SIG-M5 (cell line): ENCODE results near the gene ZNF813.
"Not testable (repeated sequence)": the region's sequence is repeated elsewhere in the genome, so short reads cannot be mapped to it uniquely, and the experiment has no call there.

Experiments used
- DNase-seq: peaks from one replicate; lab custom pipeline; 2025; lab: John Stamatoyannopoulos, UW

ZNF813 gene

GRCh38 chr19:53483751-53484150 is 16.2 kb downstream of the ZNF813 start:
- not testable (repeated sequence) for DNase-seq

DNA sequence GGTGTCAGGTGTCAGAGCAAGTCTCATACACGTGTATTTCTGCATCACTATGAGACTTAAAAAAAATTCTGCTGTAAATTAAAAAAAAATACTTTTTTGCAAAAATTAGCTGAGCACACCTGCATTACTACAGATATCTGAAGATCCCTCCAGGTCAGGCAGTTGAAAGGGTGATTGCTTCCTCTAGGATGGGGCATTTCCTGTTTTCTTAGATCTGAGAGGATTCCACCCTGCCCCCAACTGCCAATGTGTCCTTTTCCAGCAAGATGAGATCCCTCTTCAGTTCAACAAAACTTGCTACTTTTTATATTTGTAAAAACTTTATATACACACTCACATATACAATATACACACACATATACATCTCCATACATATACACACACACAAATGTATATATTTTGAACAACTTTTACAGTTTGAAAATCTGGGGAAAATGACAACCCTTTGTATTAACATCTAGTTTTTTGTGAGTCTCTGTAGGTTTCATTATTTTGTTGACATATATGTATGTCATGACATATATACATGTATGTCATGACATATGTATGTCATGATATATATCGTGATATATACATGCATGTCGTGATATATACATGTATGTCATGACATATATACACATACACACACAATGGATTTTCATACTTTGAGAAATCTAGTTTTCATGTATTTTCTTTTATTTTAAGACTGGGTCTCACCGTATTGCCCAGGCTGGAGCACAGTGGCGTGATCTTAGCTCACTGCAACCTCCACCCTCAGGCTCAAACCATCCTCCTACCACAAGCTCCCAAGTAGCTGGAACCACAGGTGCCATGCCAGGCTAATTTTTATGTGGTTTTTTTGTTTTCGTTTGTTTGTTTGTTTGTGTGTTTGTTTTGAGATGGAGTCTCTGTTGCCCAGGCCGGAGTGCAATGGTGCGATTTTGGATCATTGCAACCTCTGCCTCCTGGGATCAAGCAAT is 17.8 kb downstream of the ZNF813 start:
- DNase-seq: no peak

DNA sequence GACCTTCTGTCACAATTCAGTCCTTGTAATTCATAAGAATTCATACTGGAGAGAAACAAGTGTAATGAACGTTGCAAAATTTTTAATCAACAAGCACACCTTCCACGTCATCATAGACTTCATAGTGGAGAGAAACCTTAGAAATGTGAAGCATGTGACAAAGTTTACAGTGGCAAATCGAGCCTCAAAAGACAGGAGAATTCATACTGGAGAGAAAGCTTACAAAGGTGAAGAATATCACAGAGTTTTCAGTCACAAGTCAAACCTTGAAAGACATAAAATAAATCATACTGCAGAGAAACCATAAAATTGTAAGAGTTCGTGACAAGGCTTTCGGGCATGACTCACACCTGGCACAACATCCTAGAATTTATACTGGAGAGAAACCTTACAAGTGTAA is 24.6 kb downstream of the ZNF813 start:
- DNase-seq: no peak

GRCh38 chr19:53497311-53498023 is 29.9 kb downstream of the ZNF813 start:
- not testable (repeated sequence) for DNase-seq

- not testable (repeated sequence) for DNase-seq
These were observed 30.5 kb downstream of the ZNF813 start for GRCh38 chr19:53498024-53498395.

DNA sequence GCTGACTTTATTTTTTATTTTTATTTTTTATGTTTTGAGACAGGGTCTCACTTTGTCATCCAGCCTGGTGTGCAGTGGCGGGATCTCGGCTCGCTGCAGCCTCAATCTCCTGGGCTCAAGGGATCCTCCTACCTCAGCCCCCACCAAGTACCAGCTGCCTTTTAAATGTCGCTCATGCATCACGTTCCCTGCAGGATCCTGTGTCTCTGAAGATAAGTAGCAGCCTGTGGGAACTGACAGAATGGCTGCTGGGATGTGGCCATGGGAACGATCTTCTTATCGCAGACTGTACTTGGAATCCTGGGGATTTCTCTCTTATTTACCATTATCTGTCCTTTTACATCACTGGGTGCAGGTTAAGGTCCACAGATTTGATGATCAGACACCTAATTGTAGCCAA is 35.6 kb downstream of the ZNF813 start:
- DNase-seq: not testable (repeated sequence)

GRCh38 chr19:53503671-53504364 is 36.3 kb downstream of the ZNF813 start:
- not testable (repeated sequence) for DNase-seq

GRCh38 chr19:53504365-53504703 is 36.8 kb downstream of the ZNF813 start:
- DNase-seq: not testable (repeated sequence)

- DNase-seq: no peak
These were observed 37.4 kb downstream of the ZNF813 start for GRCh38 chr19:53504885-53505284.

GRCh38 chr19:53506728-53507127 is 39.2 kb downstream of the ZNF813 start:
- no peak for DNase-seq

GRCh38 chr19:53507523-53508442 is 40.2 kb downstream of the ZNF813 start:
- DNase-seq: no peak

DNA sequence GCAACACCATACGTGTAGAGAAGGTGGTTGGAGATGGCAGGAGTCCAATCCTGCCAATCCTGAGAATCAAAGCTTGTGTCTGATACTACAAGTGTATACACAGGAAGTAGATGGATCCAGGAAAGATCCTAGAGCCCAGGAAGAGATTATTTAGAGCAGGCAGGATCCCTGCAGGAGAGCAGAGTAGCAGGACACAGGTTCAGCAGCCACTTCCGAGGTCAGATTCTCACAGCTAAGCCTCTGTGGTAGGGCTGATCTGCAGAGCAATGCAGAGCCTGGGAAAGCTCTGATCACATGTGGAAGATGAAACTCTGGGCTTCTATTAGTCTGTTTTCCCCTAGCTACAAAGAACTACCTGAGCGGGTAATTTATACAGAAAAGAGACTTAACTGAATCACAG is 41.9 kb downstream of the ZNF813 start:
- no peak for DNase-seq

DNA sequence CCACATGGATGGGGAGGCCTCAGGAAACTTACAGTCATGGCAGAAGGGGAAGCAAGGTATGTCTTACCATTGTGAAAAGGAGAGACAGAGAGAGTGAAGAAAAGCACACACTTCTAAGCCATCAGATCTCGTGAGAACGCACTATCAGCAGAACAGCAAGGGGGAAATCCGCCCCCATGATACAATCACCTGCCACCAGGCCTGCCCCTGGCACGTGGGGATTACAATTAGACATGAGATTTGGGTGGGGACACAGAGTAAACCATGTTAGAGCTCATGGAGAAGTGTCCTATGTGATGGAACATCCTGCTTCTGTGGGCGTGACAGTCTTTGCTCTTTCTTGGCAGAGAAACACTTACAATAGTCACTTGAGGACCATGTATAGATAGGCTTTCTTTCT is 42.3 kb downstream of the ZNF813 start:
- DNase-seq: no peak

DNA sequence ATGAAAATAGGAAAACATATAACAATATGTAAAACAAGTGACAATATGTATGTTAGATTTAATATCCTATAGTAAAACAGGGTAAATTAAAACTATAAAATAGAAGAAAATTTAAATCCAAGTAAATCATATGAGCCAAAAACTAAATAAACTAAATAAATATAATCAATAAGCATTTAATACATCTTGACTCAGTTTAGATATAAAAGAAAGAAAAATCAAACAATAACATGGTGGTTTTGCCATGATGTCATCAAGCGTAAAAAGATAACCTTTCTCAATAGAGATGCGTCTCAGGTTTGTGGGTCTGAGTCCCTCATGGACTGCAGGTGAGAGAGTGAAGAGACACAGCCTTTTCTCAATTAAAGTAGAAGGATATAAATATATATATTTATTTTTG is 43.8 kb downstream of the ZNF813 start:
- DNase-seq: no peak

DNA sequence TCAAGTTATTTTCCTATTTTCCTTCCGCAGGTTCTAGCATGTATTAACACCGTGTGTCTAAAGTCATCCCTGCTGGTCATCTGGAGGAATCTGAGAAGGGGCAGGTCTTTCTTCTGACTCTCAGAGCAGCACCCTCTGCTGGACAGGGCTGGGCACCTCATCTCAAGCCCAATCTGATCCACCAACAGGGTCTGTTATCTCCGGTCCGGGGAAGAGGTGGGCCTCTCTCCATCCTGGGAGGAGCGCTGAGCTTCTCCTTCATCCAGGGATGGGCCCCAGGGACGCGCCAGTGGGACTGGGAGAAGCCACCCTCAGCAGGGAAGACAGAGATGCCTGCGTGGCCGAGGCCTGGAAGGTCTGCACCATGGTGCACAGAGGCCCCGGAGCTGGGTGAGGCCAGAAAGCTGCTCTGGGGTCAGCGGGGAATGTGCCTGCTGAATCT is 44.4 kb downstream of the ZNF813 start:
- no peak for DNase-seq

DNA sequence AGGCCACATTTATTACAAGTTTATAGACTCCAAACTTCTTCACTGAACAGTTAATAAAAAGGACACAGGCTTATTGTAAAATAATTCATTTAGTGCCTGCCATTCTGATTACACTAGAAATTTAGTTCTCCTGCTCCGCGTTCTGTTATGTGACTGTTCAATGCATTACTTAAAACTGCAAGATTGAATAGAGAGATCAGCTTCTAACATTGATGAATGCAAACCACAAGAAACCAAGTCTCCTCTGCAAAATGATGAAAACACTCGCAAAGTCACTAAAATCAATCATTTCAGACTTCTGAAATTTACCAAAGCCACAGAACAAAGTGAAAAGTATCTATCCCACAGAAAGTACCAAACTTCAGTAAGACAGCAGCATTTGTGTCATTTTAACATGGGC is 47.5 kb downstream of the ZNF813 start:
- not testable (repeated sequence) for DNase-seq

- DNase-seq: no peak
These were observed 49.7 kb downstream of the ZNF813 start for GRCh38 chr19:53517114-53517741.

DNA sequence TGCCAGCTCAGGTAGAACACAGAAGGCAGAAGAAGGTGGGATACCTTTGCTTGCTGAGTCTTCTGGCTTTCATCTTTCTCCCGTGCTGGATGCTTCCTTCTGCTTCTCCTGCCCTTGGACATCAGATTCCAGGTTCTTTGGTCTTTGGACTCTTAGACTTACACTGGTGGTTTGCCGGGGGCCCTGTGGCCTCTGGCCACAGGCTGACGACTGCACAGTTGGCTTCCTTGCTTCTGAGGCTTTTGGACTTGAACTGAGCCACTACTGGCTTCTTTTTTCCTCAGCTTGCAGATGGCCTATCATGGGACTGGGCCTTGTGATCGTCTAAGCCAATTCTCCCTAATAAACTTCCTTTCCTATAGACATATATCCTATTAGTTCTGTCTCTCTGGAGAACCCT is 50.6 kb downstream of the ZNF813 start:
- DNase-seq: no peak

- DNase-seq: no peak
These were observed 51.2 kb downstream of the ZNF813 start for GRCh38 chr19:53518716-53519115.

DNA sequence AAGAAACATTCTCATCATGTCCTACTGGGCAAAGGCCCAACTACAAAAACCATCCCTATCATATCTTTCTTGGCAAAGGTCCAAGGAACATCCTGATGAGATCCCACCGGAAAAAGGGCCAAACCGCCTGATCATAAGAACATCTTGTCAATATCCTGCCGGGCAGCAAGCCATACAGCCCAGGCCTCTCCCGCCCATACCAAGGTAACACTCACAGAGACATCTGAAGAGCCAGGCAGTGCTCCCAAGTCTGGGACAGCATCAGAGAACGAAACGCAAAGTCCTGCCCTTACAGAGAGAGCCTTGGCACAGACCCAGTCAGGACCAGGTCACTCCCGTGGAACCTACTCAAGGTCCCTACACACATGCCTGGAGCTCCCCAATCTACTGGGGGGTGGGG is 51.9 kb downstream of the ZNF813 start:
- no peak for DNase-seq

DNA sequence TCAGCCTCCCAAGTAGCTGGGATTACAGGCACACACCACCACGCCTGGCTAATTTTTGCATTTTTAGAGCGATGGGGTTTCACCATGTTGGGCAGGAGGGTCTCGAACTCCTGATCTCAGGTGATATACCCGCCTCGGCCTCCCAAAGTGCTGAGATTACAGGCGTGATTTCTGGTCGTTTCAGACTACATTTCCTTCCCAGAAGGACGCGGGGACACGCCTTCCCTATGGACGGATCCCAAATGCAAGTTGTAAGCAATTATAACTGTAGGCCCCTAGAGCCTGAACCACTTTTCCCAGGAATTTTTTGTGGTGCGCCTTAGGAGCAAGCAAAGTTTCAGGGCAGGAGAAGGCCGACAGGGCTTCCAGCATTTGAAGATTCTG is 52.6 kb downstream of the ZNF813 start:
- no peak for DNase-seq
